Memory B cell (primary cell): Measurements from ENCODE around the gene CARMIL3.

Experiments
- ATAC-seq: fragments of 150-1000 bp; cut with Tn5 transposase; 2 replicates; pipeline ENCODE4 v1.10.0; 2021; ENCODE audit warnings: low read depth, mild to moderate bottlenecking, moderate library complexity
- DNase-seq, 2 donors: peaks; one replicate each; pipeline ENCODE4 v3.0.0; 2022; ENCODE audit warnings: low spot score in 2 of 2
- H3K27ac Mint-ChIP-seq: one replicate; pipeline ENCODE4 v1.8.0; 2022; ENCODE audit warnings: mild to moderate bottlenecking, moderate library complexity, mixed read lengths
- H3K27me3 Mint-ChIP-seq: one replicate; pipeline ENCODE4 v1.8.0; 2022; ENCODE audit warnings: mixed read lengths
- H3K36me3 Mint-ChIP-seq: one replicate; pipeline ENCODE4 v1.8.0; 2022; ENCODE audit warnings: mild to moderate bottlenecking, mixed read lengths
- H3K4me1 Mint-ChIP-seq: one replicate; pipeline ENCODE4 v1.8.0; 2022; ENCODE audit warnings: mixed read lengths
- H3K4me3 Mint-ChIP-seq: one replicate; pipeline ENCODE4 v1.8.0; 2022; ENCODE audit warnings: mild to moderate bottlenecking, moderate library complexity, mixed read lengths
- H3K9me3 Mint-ChIP-seq: one replicate; pipeline ENCODE4 v1.8.0; 2022; ENCODE audit warnings: mixed read lengths

The CARMIL3 gene

DNA sequence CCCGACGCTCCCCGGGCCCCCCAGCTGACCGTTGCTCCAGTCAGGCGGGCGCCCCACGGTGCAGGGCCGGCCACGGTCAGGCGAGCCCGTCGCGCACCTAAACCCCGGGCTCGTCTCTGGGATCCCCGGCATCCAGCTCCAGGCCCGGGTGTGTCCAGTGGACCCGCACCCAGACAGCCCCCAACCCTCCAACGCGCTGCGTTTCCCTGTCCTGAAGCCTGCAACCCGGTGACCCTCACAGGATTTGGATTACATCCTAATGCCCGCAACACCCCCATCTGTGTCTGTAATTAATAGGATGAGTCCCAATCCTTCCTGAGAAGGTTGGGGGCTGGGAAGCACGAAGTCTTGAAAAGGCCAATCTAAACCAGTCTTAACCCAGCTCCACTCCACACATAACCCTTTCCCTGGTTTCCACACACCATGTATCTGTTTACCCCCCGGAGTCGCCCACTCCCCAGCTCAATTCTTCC is 30.0 kb downstream of the CARMIL3 start:
- no peak for DNase-seq
- no peaks in the 10 kb centered on the region for H3K36me3 Mint-ChIP-seq
- H3K27me3 Mint-ChIP-seq, result no peaks in the 10 kb centered on the region
- peak overlapping the region; percentile 88 for H3K4me3 Mint-ChIP-seq
- peak overlapping the region; percentile 86 for H3K27ac Mint-ChIP-seq
- H3K4me1 Mint-ChIP-seq, result peaks cover 30% of the 10 kb centered on the region
- ATAC-seq, result no peak
- H3K9me3 Mint-ChIP-seq, result no peaks in the 10 kb centered on the region

DNA sequence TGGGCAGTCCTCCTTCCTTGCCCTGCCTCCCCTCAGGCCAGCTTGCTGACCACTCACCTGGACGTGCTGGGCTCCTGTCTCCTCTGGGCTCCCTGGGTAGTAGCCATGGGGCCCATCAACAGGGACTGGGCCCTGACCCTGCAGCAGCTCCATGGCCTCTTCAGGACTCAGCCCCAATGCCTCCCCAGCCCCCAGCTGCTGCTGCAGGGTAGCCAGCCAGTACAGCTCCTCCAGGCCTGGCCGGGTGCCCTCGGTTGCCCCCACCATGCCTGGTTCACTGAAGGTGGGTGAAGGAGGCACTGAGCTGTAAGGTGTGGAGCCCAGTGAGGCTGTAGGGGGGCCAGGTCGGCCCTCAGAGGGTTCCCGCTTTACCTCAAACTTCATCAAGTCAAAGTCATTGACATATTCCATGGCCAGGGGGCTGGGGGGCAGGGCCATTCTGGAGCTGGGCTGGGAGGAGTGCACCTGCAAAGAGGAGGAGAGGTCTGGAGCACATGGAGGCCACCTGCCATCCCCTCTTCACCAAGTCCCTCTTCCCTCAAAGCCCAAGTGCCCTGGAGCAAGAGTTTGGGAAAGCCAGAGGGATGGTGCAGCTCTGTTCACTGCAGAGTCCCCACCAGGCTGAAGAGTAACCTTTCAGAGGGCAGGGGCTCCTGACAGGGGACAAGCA is 30.7 kb downstream of the CARMIL3 start:
- Mint-ChIP-seq H3K4me3 (peak overlapping the region; percentile 88), H3K4me1 (peaks cover 33% of the 10 kb centered on the region), H3K36me3 (no peaks in the 10 kb centered on the region), H3K27me3 (no peaks in the 10 kb centered on the region), H3K27ac (peak overlapping the region; percentile 86), H3K9me3 (no peaks in the 10 kb centered on the region)
- ATAC-seq, result no peak
- DNase-seq, result no peak

DNA sequence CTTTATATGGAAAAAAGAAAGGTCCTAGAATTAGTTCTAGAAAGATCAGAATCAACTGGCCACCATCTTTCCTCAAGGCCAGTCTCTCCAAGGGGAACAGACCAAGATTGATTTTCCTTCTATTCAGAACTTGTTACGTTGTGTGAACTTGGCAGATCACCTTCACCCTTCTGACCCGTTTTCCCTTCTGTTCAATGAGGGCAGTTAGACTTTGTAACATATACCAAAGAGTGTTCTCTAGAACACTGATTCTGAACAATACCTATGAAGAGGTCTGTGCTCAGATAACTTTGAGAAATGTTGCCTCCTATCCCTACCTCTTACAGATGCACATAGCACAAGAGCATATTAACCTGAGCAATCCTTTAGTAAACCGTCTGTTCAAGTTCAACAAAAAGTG is 31.7 kb downstream of the CARMIL3 start:
- no peaks in the 10 kb centered on the region for H3K27me3 Mint-ChIP-seq

DNA sequence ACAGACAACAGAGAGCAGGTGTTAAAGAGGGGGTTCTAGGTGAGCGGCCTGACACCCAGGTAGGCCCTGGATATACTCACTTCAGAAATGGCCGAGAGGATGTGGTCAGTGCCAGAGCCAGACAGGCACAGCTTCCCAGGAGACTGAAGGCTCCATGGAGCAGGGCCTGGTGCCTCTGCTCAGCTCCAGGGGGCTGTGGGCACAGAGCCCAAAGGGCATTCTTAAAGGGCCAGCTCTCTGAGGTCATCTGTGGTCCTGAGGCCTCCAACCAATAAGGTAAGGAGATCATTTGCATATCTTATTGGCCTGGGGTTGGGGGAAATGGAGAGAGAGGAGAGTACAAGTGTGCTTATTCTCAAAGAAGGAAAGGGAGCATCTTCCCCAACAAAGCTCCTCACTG is 32.6 kb downstream of the CARMIL3 start:
- no peak for DNase-seq
- no peak overlapping the region for H3K4me3 Mint-ChIP-seq
- no peaks in the 10 kb centered on the region for H3K9me3 Mint-ChIP-seq
- no peaks in the 10 kb centered on the region for H3K36me3 Mint-ChIP-seq
- H3K4me1 Mint-ChIP-seq, result peaks cover 29% of the 10 kb centered on the region
- no peak overlapping the region for H3K27ac Mint-ChIP-seq
- no peak for ATAC-seq
- H3K27me3 Mint-ChIP-seq, result no peaks in the 10 kb centered on the region

More for the DNA sequence above, 31.7 kb downstream of the CARMIL3 start:
- Mint-ChIP-seq H3K4me1 (peaks cover 33% of the 10 kb centered on the region), H3K9me3 (no peaks in the 10 kb centered on the region), H3K36me3 (no peaks in the 10 kb centered on the region), H3K27ac (no peak overlapping the region), H3K4me3 (no peak overlapping the region)
- DNase-seq (no peak), ATAC-seq (no peak)

DNA sequence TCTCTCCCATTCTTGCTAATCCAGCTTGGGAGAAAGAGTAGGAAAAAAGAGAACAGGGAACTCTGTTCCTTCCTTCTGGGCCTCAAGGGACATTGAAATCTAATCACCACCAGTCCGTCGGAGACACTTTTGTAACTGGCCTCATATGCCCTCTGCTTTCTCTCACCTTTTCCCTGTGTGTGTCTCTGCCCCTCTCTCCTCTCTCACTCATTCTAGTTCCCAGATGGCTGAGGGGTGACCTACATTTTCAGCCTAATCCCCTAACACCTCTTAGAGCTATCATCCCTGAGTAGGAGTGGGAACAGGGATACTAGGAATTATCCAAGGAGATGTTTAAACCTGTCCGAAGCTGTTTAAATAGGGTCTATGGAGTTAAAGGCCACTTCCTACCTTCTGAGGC is 33.4 kb downstream of the CARMIL3 start:
- Mint-ChIP-seq H3K36me3 (no peaks in the 10 kb centered on the region), H3K4me1 (peaks cover 27% of the 10 kb centered on the region), H3K27ac (no peak overlapping the region), H3K4me3 (no peak overlapping the region), H3K9me3 (no peaks in the 10 kb centered on the region), H3K27me3 (no peaks in the 10 kb centered on the region)
- DNase-seq (no peak), ATAC-seq (no peak)

DNA sequence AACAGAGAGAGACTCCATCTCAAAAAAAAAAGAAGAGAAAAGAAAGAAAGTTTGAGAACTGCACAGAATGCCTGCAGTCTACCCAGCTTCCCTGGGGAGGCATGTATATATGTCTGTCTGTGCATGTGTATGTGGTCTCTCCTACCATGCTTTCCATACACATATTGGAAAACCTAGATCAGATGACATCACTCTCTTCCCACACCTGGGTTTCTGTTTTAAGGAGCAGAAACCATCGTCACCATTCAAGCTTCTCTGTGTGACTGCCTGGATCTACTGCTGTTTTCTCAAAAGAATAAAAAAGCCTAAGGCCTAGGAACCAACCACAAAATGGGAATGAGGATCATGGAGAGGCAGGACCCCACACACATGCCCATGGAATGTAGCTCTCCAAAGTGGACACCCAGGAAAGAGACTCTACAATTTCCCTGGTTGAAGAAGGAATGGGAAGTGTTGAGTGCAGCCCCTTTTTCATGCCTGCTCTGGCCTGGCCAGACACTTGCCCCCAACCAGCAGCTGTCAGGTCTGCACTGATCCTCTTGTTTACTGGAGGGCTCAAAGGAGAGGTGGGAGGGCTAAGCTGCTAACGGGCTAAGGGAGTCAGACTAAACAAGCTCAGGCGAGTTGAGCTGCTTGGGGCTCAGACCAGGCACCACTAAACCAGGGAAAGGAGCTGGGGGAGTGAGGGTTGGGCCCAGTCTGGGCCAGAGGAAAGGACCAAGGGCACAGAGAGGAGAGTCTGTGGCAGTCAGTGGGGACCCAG is 34.6 kb downstream of the CARMIL3 start:
- Mint-ChIP-seq H3K36me3 (no peaks in the 10 kb centered on the region), H3K27me3 (no peaks in the 10 kb centered on the region), H3K27ac (peak overlapping the region; percentile 1), H3K4me1 (peaks cover 28% of the 10 kb centered on the region), H3K4me3 (no peak overlapping the region), H3K9me3 (no peaks in the 10 kb centered on the region)
- DNase-seq (no peak), ATAC-seq (no peak)

DNA sequence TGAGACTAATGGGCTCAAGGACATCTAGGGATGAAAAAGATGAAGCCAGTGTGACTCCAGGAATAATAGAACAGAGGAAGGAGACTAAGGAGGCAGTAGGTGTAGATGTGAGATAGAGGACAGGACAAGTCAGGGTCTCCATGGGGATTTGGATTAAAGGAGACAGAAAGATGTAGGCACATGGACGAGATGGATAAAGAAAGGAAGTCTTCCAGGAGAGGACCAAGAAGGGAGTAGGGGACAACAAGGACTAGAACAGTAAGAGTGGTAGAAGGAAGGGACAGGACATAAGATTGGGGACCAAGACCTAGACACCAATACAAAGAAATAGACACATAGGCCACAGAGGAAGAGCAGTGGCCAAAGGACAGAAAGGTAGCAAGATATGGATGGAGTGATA is 35.2 kb downstream of the CARMIL3 start:
- Mint-ChIP-seq H3K27me3 (no peaks in the 10 kb centered on the region), H3K9me3 (no peaks in the 10 kb centered on the region), H3K27ac (peak overlapping the region; percentile 1), H3K4me1 (peaks cover 24% of the 10 kb centered on the region), H3K36me3 (no peaks in the 10 kb centered on the region), H3K4me3 (no peak overlapping the region)
- no peak for ATAC-seq
- DNase-seq, result no peak

DNA sequence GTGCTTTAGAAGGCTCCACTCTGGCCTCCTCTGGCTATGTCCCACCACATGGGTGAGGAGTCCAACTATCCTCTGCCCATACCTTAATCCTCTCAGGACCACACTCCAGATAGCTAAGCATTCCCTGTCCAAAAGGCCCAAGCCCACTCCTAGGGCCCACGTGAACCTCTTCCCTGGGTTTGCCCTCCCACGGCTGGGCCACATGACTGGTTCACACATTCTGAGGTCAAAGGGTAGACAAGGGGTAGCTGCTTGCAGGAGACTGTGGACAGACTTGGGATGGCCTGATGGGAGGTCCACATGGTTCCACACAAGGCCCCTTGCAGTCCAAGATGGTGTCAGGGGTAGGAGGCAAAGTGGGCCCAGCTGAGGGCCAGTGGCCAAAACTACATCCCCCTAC is 36.3 kb downstream of the CARMIL3 start:
- Mint-ChIP-seq H3K27me3 (no peaks in the 10 kb centered on the region), H3K9me3 (no peaks in the 10 kb centered on the region), H3K36me3 (no peaks in the 10 kb centered on the region), H3K4me1 (peaks cover 21% of the 10 kb centered on the region), H3K4me3 (no peak overlapping the region), H3K27ac (no peak overlapping the region)
- ATAC-seq, result no peak
- DNase-seq, result no peak

DNA sequence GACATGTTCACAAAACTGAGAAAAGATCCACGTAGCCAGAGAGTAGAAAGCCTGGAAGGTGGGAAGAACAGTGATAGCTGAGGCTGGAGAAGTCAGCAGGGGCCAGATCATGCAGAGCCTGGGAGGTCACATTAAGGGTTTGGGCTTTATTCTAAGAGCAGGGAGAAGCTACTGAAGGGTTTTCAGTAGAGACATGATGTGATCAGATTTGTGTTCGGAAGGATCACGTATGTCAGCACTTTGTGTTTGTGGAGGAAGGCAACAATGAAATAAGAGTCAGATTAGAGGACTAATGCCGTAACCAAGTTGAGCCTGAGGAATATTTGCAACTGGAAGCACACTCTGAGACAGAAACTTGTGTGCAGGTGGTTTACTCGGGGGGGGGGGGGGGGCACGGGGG is 38.1 kb downstream of the CARMIL3 start:
- H3K9me3 Mint-ChIP-seq, result no peaks in the 10 kb centered on the region
- no peaks in the 10 kb centered on the region for H3K27me3 Mint-ChIP-seq
- no peaks in the 10 kb centered on the region for H3K36me3 Mint-ChIP-seq
- no peak for DNase-seq
- H3K27ac Mint-ChIP-seq, result no peak overlapping the region
- no peak for ATAC-seq
- no peak overlapping the region for H3K4me3 Mint-ChIP-seq
- peaks cover 25% of the 10 kb centered on the region for H3K4me1 Mint-ChIP-seq

DNA sequence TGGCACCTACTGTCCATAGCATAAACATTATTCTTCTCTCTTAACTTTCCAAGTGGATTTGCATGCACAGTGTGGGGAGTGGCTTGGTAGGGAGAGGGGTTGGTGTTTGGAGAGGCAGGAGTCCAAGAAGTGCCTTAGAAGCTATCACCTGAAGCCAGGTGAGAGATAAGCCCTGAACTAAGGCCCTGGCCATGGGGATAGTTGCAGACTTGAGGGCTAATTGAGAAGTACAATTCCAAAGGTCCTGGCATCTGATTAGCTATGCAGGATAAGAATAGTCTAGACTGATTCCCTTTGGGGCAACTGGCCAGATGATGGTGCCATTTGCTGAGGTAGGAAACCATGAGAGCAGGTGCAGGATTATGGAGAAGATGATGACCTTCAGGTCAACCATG is 40.3 kb downstream of the CARMIL3 start:
- peaks cover 5% of the 10 kb centered on the region for H3K36me3 Mint-ChIP-seq
- no peaks in the 10 kb centered on the region for H3K27me3 Mint-ChIP-seq
- peak overlapping the region; percentile 3 for H3K4me3 Mint-ChIP-seq
- no peaks in the 10 kb centered on the region for H3K9me3 Mint-ChIP-seq
- H3K27ac Mint-ChIP-seq, result no peak overlapping the region
- ATAC-seq (no peak), DNase-seq (no peak)
- H3K4me1 Mint-ChIP-seq, result peaks cover 33% of the 10 kb centered on the region

DNA sequence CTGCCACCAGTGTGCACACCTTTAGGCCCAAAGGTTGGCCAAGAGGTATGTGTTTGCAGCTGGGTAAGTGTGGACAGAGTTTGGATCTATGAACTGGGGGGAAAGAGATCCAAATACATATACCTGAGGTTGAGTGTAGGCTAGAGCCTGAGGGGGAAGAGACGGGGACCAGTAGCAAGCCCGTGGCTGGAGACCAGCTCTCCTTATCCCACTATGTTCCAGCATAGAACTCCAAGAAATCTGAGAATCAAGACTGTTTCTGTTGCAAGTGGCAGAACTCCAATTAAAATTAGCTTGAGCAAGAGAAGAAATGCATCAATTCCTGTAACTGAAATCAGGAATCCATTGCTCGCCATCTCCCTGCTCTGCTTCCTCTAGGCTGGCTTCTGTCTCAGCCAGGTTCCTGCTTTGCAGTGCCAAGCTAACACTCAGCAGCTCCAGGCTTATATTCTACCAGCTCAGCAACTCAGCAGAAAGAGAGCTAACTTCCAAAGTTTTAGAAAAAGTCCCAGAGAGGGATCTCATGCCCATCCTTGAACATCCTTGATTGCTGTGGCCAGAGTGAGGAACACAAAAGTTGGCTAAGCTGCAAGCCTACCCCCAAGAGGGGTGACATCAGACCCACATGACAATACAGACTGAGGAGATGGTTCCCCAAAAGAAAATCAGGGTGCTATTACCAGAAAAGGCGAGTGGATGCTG is 40.8 kb downstream of the CARMIL3 start:
- ATAC-seq, result no peak
- Mint-ChIP-seq H3K27me3 (no peaks in the 10 kb centered on the region), H3K36me3 (peaks cover 5% of the 10 kb centered on the region), H3K4me3 (peak overlapping the region; percentile 94), H3K4me1 (peaks cover 32% of the 10 kb centered on the region), H3K9me3 (no peaks in the 10 kb centered on the region), H3K27ac (peak overlapping the region; percentile 94)
- no peak for DNase-seq

DNA sequence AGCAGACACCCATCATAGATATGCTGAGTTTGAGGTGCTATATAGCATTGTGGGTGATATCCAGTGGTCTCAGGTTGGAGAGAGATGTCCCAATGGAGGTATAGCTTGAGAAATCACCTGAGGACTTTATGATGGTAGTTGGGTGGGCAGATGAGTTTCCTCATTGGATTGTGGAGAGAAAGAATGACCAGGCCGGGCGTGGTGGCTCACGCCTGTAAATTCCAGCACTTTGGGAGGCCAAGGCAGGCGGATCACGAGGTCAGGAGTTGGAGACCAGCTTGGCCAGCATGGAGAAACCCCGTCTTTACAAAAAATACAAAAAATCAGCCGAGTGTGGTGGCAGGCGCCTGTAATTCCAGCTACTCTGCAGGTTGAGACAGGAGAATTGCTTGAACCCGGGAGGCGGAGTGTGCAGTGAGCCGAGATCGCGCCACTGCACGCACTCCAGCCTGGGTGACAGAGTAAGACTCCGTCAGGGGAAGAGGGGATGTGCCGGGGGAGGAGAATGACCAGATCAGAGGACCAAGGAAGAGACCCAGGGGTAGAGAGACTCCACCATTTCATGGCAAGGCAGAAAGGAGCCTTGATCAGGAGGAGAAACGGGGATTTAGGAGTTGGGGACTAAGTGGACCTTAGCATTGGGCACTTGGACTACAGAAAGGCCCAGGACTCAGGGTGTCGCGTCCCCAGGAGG is 41.5 kb downstream of the CARMIL3 start:
- Mint-ChIP-seq H3K4me1 (peaks cover 32% of the 10 kb centered on the region), H3K27ac (peak overlapping the region; percentile 94), H3K4me3 (peak overlapping the region; percentile 94), H3K9me3 (no peaks in the 10 kb centered on the region), H3K27me3 (no peaks in the 10 kb centered on the region), H3K36me3 (peaks cover 5% of the 10 kb centered on the region)
- ATAC-seq (no peak), DNase-seq (no peak)

DNA sequence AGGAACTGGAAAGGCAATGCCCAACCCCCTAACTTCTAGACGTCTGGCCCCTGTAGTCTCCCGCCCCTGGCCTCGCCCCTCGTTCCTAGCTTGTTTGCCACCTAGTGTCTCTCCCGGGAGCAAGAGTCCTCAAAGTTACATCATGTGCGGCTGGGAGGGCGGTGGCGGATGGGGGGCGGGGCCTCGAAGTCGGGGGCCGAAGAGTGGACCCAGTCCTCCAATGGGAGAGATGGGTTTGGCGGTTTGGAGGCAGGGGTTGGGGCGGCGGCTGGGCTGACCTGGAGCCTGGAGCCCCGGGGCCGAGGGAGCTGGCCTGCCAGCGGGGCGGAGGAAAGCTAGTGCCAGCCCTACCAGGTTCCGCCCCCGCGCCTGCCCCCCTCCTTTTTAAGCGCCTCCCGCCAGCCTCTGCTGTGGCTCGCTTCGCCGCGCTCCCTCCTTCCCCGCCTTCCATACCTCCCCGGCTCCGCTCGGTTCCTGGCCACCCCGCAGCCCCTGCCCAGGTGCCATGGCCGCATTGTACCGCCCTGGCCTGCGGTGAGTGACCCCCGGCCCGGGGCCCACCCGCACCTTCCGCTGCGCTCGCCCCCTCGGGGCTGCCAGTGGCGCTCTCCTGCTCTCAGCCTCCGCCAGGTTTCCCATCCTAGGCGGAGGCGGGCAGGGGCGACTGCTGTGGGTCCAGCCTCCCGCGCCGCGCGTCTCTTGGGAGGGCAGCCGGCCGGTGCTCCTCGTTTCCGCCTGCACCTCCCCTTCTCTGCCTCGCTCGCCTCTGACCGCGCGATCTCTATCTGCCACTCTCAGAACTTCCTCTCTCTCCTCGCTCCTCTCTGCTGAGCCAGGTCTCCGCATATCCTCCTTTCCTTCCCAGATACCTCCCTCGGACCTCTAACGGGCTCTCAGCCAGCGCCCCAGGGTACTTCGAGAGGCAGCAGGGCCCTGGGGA is 42.4 kb downstream of the CARMIL3 start, which contains the start of gene PCK2:
Gene PCK2, plus strand, starts transcription at position 411 of the 940 bp plus-strand sequence. Its CDS starts 95 bp downstream, at position 506.
- Mint-ChIP-seq H3K4me1 (peaks cover 32% of the 10 kb centered on the region), H3K27ac (peak within 1 kb of the TSS; percentile 94), H3K36me3 (peaks cover 7% of the 10 kb centered on the region), H3K4me3 (peak within 1 kb of the TSS; percentile 94), H3K9me3 (no peaks in the 10 kb centered on the region), H3K27me3 (no peaks in the 10 kb centered on the region)
- ATAC-seq (peak; percentile 70), DNase-seq (peak; percentile 53 to 68)
